Tibial nerve (tissue), 4 donors: ENCODE data around the gene ZNF521. TPM values are rescaled to one million over a fixed set of nuclear protein-coding genes. Genes with fewer than 3 reads are reported as not detected.
"Not testable (repeated sequence)": the region's sequence is repeated elsewhere in the genome, so short reads cannot be mapped to it uniquely, and the experiment has no call there.

Experiments
- DNase-seq, 2 donors: peaks; one replicate each; pipeline ENCODE4 v3.0.0-alpha.2; 2019; ENCODE audit warnings: low spot score in 2 of 2
- H3K27ac ChIP-seq, 4 donors: fragments of 200-600 bp; sonication (generic) in 3 of 4; one replicate each; pipeline ENCODE4 v1.5.1; 2017 to 2019; ENCODE audit warnings: mild to moderate bottlenecking in 1 of 4
- H3K27me3 ChIP-seq, 2 donors: fragments of 200-600 bp; sonication (generic) in 1 of 2; one replicate each; pipeline versions ENCODE4 v1.5.1 to v1.6.0; 2017 to 2019
- H3K36me3 ChIP-seq, 3 donors: fragments of 200-600 bp; sonication (generic); one replicate each; pipeline ENCODE4 v1.5.1; 2018 to 2019
- H3K4me1 ChIP-seq, 4 donors: fragments of 200-600 bp; sonication (generic) in 3 of 4; one replicate each; pipeline ENCODE4 v1.5.1; 2017 to 2019
- H3K4me3 ChIP-seq, 4 donors: fragments of 200-600 bp; sonication (generic) in 3 of 4; one replicate each; pipeline ENCODE4 v1.5.1; 2017 to 2019; ENCODE audit warnings: mild to moderate bottlenecking in 1 of 4, moderate library complexity in 1 of 4
- H3K9me3 ChIP-seq, 4 donors: fragments of 200-600 bp; sonication (generic) in 3 of 4; one replicate each; pipeline ENCODE4 v1.5.1; 2017 to 2019
- EP300 ChIP-seq, 2 donors: sonication (generic); formaldehyde crosslinking; IDR thresholded peaks; one replicate each; pipeline ENCODE4 v1.6.1; 2017; ENCODE audit warnings: antibody characterized with exemption in 2 of 2, mild to moderate bottlenecking in 1 of 2
- POLR2A ChIP-seq, 2 donors: fragments of 450-650 bp; IDR thresholded peaks; one replicate each; pipeline ENCODE4 v1.6.1; 2017; ENCODE audit warnings: antibody characterized with exemption in 2 of 2, mild to moderate bottlenecking in 2 of 2, moderate library complexity in 2 of 2
- WGBS, 2 donors: methylation state at CpG; one replicate each; pipeline ENCODE4 v1.1.5; 2018; 5-methylcytosine and 5-hydroxymethylcytosine counted together
- total RNA-seq, 4 donors: library from RNA; depleted of rRNA; stranded (reverse); fragments of >200 nt; gene quantifications; one replicate each; pipeline ENCODE4 v1.1.0, GENCODE V29; 2016
- TF ChIP-seq, protein P1 (sequence below), 5 experiments: fragments of 200-600 bp in 3 of 5; fragments of 450-650 bp in 2 of 5; sonication (generic) in 3 of 5; IDR thresholded peaks; one replicate each; pipeline ENCODE4 v1.5.1; 2016 to 2019; ENCODE audit warnings: antibody characterized with exemption in 5 of 5, mild to moderate bottlenecking in 3 of 5, moderate library complexity in 2 of 5

Gene ZNF521
- total RNA-seq, 4 donors from 2014 or later = 32.7 to 66.3 (median 43.4) TPM

- no peak for DNase-seq
- TF ChIP-seq EP300 (IDR thresholded peaks at IDR 0.05) (no peak), POLR2A (IDR thresholded peaks at IDR 0.05) (no peak)
- TF ChIP-seq, protein P1, sequence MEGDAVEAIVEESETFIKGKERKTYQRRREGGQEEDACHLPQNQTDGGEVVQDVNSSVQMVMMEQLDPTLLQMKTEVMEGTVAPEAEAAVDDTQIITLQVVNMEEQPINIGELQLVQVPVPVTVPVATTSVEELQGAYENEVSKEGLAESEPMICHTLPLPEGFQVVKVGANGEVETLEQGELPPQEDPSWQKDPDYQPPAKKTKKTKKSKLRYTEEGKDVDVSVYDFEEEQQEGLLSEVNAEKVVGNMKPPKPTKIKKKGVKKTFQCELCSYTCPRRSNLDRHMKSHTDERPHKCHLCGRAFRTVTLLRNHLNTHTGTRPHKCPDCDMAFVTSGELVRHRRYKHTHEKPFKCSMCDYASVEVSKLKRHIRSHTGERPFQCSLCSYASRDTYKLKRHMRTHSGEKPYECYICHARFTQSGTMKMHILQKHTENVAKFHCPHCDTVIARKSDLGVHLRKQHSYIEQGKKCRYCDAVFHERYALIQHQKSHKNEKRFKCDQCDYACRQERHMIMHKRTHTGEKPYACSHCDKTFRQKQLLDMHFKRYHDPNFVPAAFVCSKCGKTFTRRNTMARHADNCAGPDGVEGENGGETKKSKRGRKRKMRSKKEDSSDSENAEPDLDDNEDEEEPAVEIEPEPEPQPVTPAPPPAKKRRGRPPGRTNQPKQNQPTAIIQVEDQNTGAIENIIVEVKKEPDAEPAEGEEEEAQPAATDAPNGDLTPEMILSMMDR (IDR thresholded peaks at IDR 0.05) = no peak
- WGBS, 2 donors = 81 to 89% methylated on average over 4 of the region's 4 CpGs
Observed at GRCh38 chr18:25043104-25043503, 308.9 kb downstream of the ZNF521 start.

DNA sequence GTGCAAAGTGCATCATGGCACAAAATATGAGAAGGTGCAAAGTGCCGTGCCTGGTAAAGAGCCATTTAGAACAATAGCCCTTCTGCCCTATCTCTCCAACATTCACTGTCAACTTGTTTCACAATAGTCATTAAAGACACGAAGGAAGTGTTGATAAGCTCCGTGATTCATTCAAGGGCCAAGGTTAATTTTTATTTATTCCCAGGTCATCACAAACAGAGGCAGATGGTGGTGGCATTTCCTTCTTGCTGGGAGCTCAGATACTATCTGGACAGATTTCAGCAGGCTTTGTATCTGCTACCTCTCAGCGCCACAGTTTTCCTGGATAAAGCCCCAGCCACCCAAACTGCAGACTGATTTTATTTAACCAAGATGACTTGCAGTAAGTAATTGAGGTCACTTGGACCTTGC is 309.3 kb downstream of the ZNF521 start:
- H3K27me3 ChIP-seq = no peaks in the 10 kb centered on the region
- H3K36me3 ChIP-seq = no peaks in the 10 kb centered on the region
- DNase-seq = no peak
- H3K27ac ChIP-seq = no peak overlapping the region
- TF ChIP-seq EP300 (IDR thresholded peaks at IDR 0.05) (no peak), POLR2A (IDR thresholded peaks at IDR 0.05) (no peak)
- TF ChIP-seq, protein P1 (IDR thresholded peaks at IDR 0.05) = no peak
- WGBS, 2 donors = 52 to 53% methylated on average over 4 of the region's 4 CpGs
- no peaks in the 10 kb centered on the region for H3K4me1 ChIP-seq
- H3K4me3 ChIP-seq = no peak overlapping the region
- no peaks in the 10 kb centered on the region for H3K9me3 ChIP-seq

More at GRCh38 chr18:25043104-25043503, 308.9 kb downstream of the ZNF521 start:
- no peak overlapping the region for H3K4me3 ChIP-seq
- H3K36me3 ChIP-seq = no peaks in the 10 kb centered on the region
- no peak overlapping the region for H3K27ac ChIP-seq
- no peaks in the 10 kb centered on the region for H3K4me1 ChIP-seq
- H3K9me3 ChIP-seq = no peaks in the 10 kb centered on the region
- H3K27me3 ChIP-seq = no peaks in the 10 kb centered on the region

DNA sequence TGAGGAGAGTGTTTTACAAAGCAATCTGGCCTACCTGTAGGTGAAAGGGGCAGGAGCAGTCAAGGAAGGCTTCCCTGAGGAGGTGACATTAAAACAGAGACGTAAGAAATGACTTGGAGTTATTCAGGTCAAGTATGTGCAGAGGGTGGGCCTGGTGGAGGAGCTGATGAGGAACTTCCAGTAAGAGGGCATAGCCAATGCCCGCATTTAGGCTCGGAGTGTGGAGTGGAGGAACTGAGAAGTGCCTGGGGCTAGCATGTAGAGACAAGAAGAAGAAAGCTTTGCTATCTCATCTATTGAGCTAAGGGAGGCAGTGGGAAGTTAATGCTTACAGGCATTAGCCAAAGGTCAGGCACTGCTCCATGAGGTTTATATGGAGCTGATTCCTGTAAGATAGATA is 312.2 kb downstream of the ZNF521 start:
- Histone ChIP-seq H3K27ac (no peak overlapping the region), H3K4me1 (no peaks in the 10 kb centered on the region), H3K27me3 (no peaks in the 10 kb centered on the region), H3K9me3 (no peaks in the 10 kb centered on the region), H3K4me3 (no peak overlapping the region), H3K36me3 (no peaks in the 10 kb centered on the region)
- no peak for DNase-seq
- 91 to 92% methylated on average over 3 of the region's 3 CpGs for WGBS, 2 donors
- no peak for TF ChIP-seq EP300 (IDR thresholded peaks at IDR 0.05)
- TF ChIP-seq, protein P1 (IDR thresholded peaks at IDR 0.05) = no peak
- no peak for TF ChIP-seq POLR2A (IDR thresholded peaks at IDR 0.05)

DNA sequence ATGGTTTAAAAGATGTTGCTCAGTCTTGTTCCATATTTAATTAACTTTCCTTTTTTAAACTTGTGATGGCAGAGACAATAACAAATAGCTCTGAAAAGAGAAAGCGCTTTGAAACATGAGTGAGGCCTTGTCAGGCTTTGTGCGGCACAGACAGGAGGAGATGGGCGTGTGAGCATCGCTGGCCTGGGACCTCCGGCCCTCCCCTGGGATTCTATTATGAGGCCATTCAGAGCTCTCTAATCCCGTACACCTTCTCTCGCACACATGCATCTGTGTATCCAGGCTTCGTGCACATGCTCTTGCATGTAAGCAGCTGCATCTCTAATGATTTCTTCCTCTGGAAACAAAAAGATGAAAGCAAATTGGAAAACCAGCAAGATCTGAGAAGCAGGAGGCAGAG is 313.7 kb downstream of the ZNF521 start:
- Histone ChIP-seq H3K9me3 (no peaks in the 10 kb centered on the region), H3K27ac (no peak overlapping the region), H3K36me3 (no peaks in the 10 kb centered on the region), H3K4me1 (no peaks in the 10 kb centered on the region), H3K4me3 (no peak overlapping the region), H3K27me3 (no peaks in the 10 kb centered on the region)
- no peak for DNase-seq
- TF ChIP-seq EP300 (IDR thresholded peaks at IDR 0.05) = no peak
- no peak for TF ChIP-seq POLR2A (IDR thresholded peaks at IDR 0.05)
- TF ChIP-seq, protein P1 (IDR thresholded peaks at IDR 0.05) = no peak
- 86% methylated on average over 8 of the region's 8 CpGs for WGBS, 2 donors

- H3K4me1 ChIP-seq = no peaks in the 10 kb centered on the region
- H3K4me3 ChIP-seq = no peak overlapping the region
- TF ChIP-seq, protein P1 (IDR thresholded peaks at IDR 0.05) = no peak
- no peak for TF ChIP-seq POLR2A (IDR thresholded peaks at IDR 0.05)
- no peak for TF ChIP-seq EP300 (IDR thresholded peaks at IDR 0.05)
- no peaks in the 10 kb centered on the region for H3K36me3 ChIP-seq
- H3K27me3 ChIP-seq = no peaks in the 10 kb centered on the region
- DNase-seq = no peak
- H3K27ac ChIP-seq = no peak overlapping the region
- WGBS, 2 donors = 71 to 81% methylated on average over 4 of the region's 4 CpGs
- H3K9me3 ChIP-seq = no peaks in the 10 kb centered on the region
Observed at GRCh38 chr18:25033747-25034471, 318.1 kb downstream of the ZNF521 start.

DNA sequence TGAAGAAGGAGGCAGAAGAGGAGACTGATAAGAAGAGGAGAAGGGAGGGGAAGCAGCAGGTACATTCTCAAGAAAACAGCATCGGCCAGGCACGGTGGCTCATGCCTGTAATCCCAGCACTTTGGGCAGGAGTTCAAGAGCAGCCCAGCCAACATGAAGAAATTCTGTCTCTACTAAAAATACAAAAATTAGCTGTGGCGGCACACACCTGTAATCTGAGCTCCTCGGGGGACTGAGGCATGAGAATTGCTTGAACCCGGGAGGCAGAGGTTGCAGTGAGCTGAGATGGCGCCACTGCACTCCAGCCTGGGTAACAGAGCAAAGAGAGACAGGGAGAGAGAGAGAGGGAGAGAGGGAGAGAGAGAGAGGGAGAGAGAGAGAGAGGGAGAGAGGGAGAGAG is 318.8 kb downstream of the ZNF521 start:
- H3K27me3 ChIP-seq, H3K4me1 ChIP-seq, DNase-seq, H3K9me3 ChIP-seq, H3K4me3 ChIP-seq, H3K36me3 ChIP-seq, H3K27ac ChIP-seq: not testable (repeated sequence)
- WGBS, 2 donors = 37 to 58% methylated on average over 6 of the region's 6 CpGs
